GM18519 (cell line): ENCODE measurements around the gene GLE1.
"Not testable (repeated sequence)": the region's sequence is repeated elsewhere in the genome, so short reads cannot be mapped to it uniquely, and the experiment has no call there.

Experiments
- ATAC-seq: cut with Tn5 transposase; IDR thresholded peaks from one replicate; pipeline ENCODE4 v1.9.1; 2021; ENCODE audit warnings: mild to moderate bottlenecking, moderate library complexity; ENCODE audit not compliant: unreplicated experiment, low FRiP score

GLE1 gene

GRCh38 chr9:128495804-128496417 lies 8.6 kb upstream of the GLE1 start:
- no peak for ATAC-seq

- ATAC-seq = no peak
Measured at GRCh38 chr9:128497824-128498610, 6.5 kb upstream of the GLE1 start.

- ATAC-seq = no peak
Measured at GRCh38 chr9:128498911-128499310, 5.6 kb upstream of the GLE1 start.

DNA sequence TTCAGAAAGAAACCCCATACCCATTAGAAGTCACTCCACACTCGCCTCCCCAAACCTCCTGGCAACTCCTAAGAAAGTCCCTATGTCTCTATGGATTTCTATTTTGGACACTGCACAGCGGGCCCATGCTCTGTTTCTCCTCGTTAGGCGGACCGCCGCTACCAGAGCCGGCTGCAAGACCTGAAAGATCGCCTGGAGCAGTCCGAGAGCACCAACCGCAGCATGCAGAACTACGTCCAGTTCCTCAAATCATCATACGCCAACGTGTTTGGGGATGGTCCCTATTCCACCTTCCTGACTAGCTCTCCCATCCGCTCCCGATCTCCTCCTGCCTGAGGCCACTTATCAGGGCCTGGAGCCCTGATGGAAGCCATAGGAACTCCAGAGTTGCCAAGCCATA lies 4.6 kb upstream of the GLE1 start:
- ATAC-seq = no peak

GRCh38 chr9:128503415-128503825 lies 1.1 kb upstream of the GLE1 start:
- not testable (repeated sequence) for ATAC-seq

DNA sequence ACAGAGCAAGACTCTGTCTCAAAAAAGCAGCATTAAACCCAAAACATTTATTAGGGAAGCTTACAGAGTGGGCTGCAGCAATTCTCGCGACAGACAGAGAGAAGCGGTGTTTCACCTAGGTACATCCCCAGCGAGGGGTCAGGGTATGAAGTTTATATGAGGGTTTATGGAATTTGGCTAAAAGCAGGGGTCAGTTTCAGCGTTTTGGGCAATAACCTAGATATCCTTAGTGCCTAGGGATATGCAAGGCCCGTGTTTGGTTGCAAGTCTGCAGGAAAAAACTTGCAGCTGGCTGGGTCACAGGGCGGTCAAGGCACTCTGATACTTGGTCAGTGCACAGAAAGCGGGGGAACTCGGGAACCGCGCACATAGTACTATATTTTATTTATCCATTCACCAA lies 649 bp upstream of the GLE1 start:
- no peak for ATAC-seq

- no peak for ATAC-seq
Measured at GRCh38 chr9:128505414-128505765, 871 bp downstream of the GLE1 start.

DNA sequence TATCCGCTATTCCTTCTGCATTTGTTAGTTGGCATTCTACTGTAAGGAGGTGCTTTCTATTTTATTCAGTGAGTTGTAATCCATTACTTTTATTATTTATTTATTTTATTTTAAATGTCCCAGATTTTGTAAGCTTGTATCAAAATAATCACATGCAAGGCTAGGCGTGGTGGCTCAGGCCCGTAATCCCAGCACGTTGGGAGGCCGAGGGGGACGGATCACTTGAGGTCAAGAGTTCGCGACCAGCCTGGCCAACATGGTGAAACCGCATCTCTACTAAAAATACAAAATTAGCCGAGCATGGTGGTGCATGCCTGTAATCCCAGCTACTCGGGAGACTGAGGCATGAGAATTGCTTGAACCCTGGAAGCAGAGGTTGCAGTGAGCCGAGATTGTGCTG lies 1.4 kb downstream of the GLE1 start:
- not testable (repeated sequence) for ATAC-seq

GRCh38 chr9:128512820-128513219 lies 8.3 kb downstream of the GLE1 start:
- ATAC-seq = no peak

DNA sequence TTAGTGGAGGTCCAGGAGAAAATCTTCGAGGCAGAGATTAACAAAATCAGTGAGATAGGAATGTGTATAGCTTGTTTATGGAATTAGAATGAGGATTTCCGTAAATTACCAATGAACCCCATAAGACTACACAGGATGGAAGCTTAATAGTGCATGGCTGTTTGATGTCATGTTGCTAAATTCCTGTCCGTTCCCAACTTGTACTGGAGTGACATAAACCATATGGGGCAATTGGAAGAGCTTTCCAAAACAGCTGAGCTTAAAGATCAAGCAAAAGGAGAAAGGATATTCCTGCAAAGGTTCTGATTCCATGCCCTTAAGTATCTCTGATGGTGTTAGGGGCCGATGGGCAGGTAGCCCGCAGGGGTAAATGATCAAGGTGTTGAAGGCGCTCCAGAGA lies 17.4 kb downstream of the GLE1 start:
- ATAC-seq = no peak

DNA sequence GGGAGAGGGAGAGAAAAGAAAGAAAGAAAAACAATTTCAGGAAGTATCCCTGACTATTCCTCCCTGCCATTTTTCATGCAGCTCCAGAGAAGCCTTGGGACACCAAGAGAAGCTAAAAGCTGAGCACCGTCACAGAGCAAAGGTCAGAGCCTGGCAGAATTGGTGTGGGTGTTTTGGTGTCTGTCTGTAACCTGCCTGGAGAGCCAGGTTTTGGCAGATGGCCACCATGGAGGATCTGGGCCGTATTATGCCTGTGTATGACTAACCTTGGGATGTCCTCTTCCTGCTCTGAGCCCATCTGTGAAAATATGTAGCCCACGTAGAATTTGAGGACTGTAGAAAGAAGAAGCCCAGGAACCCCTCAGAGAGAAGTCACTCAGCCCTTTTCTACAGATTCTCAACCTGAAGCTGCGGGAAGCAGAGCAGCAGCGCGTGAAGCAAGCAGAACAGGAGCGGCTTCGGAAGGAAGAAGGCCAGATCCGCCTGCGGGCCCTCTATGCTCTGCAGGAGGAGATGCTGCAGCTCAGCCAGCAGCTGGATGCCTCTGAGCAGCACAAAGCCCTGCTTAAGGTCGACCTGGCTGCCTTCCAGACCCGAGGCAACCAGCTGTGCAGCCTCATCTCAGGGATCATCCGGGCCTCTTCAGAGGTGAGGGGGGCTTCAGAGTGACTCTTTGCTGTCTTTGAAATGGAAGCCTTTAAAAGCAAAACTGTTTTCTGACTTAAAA lies 18.8 kb downstream of the GLE1 start:
- no peak for ATAC-seq

DNA sequence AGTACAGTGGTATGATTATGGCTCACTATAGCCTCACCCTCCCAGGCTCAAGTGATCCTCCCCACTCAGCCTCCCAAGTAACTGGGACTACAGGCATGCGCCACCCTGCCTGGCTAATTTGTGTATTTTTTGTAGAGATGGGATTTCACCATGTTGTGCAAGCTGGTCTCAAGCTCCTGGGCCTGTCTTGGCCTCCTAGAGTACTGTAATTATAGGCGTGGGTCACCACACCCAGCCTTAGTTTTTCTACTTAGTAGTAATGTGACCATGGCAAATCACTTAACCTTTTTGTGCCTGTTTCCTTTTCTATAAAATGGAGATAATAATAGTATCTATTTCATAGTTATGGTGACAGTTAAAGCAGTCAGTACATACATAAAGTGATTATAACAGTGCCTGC lies 22.2 kb downstream of the GLE1 start:
- ATAC-seq = no peak

- no peak for ATAC-seq
Measured at GRCh38 chr9:128528445-128529160, 24.1 kb downstream of the GLE1 start.

GRCh38 chr9:128529191-128529590 lies 24.7 kb downstream of the GLE1 start:
- ATAC-seq = no peak

DNA sequence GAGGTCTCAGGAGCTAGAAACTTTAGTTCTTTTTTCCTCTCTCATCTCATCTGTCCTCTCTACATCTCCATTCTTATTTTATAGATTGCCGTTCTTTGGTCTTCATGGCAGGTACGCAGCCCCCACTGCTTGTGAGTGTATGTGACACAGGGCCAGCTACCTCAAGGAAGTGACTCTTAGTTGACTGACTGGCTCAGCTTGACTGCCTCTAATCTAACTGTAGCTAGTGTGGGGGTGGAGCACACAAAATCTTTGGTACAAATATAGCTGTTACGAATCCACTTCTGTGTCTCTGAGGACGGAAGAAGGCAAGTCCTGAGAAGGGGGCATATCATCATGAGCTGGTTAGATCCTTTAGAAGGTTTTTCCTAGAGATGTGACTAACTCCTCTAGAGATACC lies 28.1 kb downstream of the GLE1 start:
- no peak for ATAC-seq

- ATAC-seq = no peak
Measured at GRCh38 chr9:128540634-128541360, 36.3 kb downstream of the GLE1 start.

DNA sequence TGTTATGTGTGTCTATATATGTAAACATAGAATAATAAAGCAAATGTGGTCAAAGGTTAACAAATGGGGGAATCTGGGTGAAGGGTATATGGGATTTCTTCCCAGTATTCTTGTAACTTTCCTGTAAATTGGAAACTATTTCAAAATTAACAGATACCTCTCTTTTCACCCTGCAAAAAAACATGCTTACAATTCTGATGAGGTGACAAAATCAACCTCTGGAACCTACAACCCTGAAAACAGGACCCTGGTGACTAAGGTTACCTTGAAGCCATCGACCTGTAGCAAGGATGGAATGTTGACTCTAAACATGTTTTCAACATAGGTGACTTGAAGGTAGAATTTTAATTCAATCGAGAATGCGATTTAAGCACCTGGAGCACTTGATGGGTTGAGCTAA lies 42.0 kb downstream of the GLE1 start:
- ATAC-seq = no peak

DNA sequence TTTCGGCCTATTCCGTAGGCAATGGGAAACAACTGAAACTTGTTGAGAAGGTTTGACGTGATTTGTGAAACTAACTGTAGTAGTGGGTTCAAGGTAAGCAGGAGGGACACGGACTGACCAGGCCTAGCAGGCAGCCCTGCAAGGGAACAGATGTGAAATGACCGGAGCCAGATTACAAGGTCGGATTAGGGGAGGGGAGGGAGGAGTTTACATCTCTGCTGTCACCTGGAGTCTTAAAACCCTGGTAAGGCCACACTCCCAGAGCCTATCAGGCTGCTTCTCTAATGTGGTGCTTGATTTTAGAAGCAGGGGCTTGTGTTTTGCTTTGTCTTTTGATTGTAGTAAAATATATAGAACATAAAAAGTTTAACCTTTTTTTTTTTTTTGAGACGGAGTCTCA lies 44.4 kb downstream of the GLE1 start:
- no peak for ATAC-seq

GRCh38 chr9:128550226-128550625 lies 45.7 kb downstream of the GLE1 start:
- ATAC-seq = no peak
